GM20000 (cell line): ENCODE results near the gene GDPD5.

Source experiments
- DNase-seq: peaks from one replicate; pipeline ENCODE4 v3.0.0; 2012; ENCODE audit warnings: low spot score
- CTCF ChIP-seq: IDR thresholded peaks from 2 replicates; pipeline ENCODE4 v1.5.1; 2012; ENCODE audit warnings: mild to moderate bottlenecking, control low read depth; ENCODE audit errors: extremely low read depth, missing control alignments

Gene GDPD5

GRCh38 chr11:75471176-75471973 is 54.4 kb downstream of the GDPD5 start:
- no peak for TF ChIP-seq CTCF
- DNase-seq: no peak

GRCh38 chr11:75470476-75471080 is 55.2 kb downstream of the GDPD5 start:
- no peak for TF ChIP-seq CTCF
- no peak for DNase-seq

- no peak for DNase-seq
- TF ChIP-seq CTCF: no peak
These were observed 55.8 kb downstream of the GDPD5 start for GRCh38 chr11:75469785-75470405.

DNA sequence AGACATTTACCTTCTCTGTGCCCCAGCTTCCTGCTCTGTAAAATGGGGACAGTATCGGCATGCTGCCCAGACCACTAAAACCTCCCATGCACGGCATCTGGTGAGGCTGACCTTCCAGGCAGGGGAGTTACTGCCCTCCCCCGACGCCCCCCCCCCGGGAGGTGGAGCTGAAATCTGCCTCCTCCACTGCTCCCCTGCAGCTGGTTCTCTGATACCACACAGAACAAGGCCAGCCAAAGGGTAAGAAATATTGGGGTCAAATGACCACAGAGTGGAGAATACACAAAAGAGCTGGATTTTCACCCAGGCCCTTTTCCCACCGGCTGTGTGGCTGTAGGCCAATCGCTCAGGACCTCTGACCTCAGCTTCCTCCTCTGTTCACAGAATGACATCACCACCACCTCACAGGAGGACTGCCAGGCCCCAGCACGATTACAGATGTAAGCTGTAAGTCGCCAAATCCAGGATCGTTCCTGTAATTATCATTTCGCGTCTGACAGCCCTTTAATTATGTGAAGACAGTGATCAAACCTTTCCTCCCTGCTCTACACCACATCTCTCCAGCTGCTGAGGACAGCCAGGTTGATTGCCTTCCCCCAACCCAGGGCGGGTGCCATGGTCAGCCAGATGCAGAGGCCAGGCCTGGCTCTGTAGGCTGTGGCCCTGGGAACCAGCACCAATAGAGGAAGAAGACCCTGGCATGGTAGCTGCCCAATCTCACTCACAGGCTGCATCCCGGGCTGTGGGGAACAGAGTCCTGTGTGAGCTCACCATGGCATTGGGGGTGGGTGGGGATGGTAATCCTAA is 57.0 kb downstream of the GDPD5 start:
- no peak for DNase-seq
- no peak for TF ChIP-seq CTCF

DNA sequence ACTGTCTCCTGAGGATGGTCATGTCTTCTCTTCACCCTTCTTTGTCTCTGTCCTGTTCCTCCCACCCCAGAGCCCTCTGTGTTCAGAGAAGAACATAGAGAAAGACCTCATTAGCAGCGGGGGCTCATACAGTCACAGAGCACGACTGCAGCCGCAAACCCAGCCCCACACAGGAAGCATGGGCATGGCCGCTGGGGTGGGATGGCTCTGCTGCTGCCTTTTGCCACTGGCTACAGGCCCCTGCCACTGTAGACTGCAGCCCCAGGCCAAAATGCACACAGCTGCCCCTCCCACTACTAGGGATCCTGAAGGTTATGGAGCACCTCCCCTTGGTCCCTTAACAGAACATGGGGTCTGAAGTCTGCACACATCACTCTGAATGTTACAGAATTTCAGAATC is 57.9 kb downstream of the GDPD5 start:
- DNase-seq: no peak
- no peak for TF ChIP-seq CTCF

DNA sequence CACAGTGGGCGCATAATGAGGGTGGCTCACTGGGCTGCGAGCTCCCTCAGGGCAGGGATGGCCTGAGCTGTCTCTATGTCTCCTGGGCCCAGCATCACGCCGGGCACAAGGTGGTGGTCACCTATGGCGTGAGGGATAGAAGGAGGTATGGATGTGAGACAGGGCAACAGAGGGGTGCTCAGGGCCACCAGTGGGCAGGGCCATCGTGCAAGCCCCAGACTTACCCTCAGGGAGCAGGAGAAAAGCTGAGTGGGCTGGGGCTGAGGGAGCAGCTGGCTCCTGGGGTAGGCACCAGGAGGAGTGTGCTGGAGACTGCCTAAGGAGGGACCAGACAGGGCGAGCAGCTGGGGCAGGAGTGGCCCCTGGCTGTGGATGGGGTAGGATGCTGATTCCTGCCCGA is 58.4 kb downstream of the GDPD5 start:
- no peak for TF ChIP-seq CTCF
- DNase-seq: no peak
